Measurements from ENCODE around the gene TSR3.

Gene TSR3

GRCh38 chr16:1315081-1316032 lies 36.3 kb downstream of the TSR3 start:
- TF ChIP-seq, protein P1, sequence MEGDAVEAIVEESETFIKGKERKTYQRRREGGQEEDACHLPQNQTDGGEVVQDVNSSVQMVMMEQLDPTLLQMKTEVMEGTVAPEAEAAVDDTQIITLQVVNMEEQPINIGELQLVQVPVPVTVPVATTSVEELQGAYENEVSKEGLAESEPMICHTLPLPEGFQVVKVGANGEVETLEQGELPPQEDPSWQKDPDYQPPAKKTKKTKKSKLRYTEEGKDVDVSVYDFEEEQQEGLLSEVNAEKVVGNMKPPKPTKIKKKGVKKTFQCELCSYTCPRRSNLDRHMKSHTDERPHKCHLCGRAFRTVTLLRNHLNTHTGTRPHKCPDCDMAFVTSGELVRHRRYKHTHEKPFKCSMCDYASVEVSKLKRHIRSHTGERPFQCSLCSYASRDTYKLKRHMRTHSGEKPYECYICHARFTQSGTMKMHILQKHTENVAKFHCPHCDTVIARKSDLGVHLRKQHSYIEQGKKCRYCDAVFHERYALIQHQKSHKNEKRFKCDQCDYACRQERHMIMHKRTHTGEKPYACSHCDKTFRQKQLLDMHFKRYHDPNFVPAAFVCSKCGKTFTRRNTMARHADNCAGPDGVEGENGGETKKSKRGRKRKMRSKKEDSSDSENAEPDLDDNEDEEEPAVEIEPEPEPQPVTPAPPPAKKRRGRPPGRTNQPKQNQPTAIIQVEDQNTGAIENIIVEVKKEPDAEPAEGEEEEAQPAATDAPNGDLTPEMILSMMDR (IDR thresholded peaks at IDR 0.05; ENCODE audit: low read length, missing control alignments): no peak
- no peak for DNase-seq (ENCODE audit: low read depth)
- no peak overlapping the region for H3K4me3 ChIP-seq (replicated peaks; ENCODE audit: low read depth, low read length)

GRCh38 chr16:1314399-1315068 lies 37.1 kb downstream of the TSR3 start:
- DNase-seq (ENCODE audit: low read depth): no peak
- H3K4me3 ChIP-seq (replicated peaks; ENCODE audit: low read depth, low read length): no peak overlapping the region
- TF ChIP-seq, protein P1 (IDR thresholded peaks at IDR 0.05; ENCODE audit: low read length, missing control alignments): no peak

DNA sequence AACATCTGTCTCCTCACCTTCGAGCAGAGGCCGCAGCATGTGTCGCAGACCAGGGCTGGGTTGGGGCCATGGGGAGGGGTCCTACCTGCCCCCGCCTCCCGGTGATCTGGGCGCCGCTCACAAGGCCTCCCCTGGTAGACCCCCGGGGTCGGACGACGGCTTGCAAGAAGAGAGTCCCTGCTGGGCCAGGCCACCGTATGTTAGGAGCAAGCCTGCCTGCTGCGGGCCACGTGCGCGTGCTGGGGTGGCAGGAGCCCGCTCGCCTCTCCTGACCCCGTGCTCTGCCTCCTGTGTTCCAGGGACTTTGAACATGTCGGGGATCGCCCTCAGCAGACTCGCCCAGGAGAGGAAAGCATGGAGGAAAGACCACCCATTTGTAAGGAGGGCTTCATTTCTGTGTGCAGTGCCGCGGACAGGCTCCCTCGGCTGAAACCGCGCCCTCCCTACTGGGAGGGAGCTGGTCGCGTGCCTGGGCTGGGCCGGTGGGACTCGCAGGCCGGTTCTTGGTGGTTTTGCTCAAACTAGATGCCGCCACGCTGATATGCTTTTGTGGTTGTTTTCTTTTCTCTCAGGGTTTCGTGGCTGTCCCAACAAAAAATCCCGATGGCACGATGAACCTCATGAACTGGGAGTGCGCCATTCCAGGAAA lies 37.8 kb downstream of the TSR3 start:
- H3K4me3 ChIP-seq (replicated peaks; ENCODE audit: low read depth, low read length): no peak overlapping the region
- TF ChIP-seq, protein P1 (IDR thresholded peaks at IDR 0.05; ENCODE audit: low read length, missing control alignments): no peak
- no peak for DNase-seq (ENCODE audit: low read depth)

- no peak for DNase-seq (ENCODE audit: low read depth)
- H3K4me3 ChIP-seq (replicated peaks; ENCODE audit: low read depth, low read length): no peak overlapping the region
These were observed 38.8 kb downstream of the TSR3 start for GRCh38 chr16:1312903-1313302.

GRCh38 chr16:1312467-1312816 lies 39.2 kb downstream of the TSR3 start:
- H3K4me3 ChIP-seq (replicated peaks; ENCODE audit: low read depth, low read length): no peak overlapping the region
- TF ChIP-seq, protein P1 (IDR thresholded peaks at IDR 0.05; ENCODE audit: low read length, missing control alignments): no peak
- DNase-seq (ENCODE audit: low read depth): no peak

More at GRCh38 chr16:1312903-1313302, 38.8 kb downstream of the TSR3 start:
- TF ChIP-seq, protein P1 (IDR thresholded peaks at IDR 0.05; ENCODE audit: low read length, missing control alignments): no peak

- peak; percentile 35 for DNase-seq (ENCODE audit: low read depth)
- peak overlapping the region; percentile 85 for H3K4me3 ChIP-seq (replicated peaks; ENCODE audit: low read depth, low read length)
- TF ChIP-seq, protein P1 (IDR thresholded peaks at IDR 0.05; ENCODE audit: low read length, missing control alignments): no peak
These were observed 39.8 kb downstream of the TSR3 start for GRCh38 chr16:1311738-1312466.

All from fibroblast of pulmonary artery (primary cell).